Measurements from ENCODE around the gene MAST4. TPM values are rescaled to one million over a fixed set of nuclear protein-coding genes. Genes with fewer than 3 reads are reported as not detected.
A peak's percentile ranks its signal among the peaks of the same experiment; 100 is the strongest.

The MAST4 gene
- total and polyA plus RNA-seq, 2 of the 13 experiments (the other 11 are each of a cell fraction or from before 2014, with no cell fraction given) = 3.4 to 3.7 TPM

GRCh38 chr5:67094476-67095300, 498.5 kb downstream of the MAST4 start (continued):
- TF ChIP-seq SALL2 (CRISPR knock-in tag; IDR thresholded peaks at IDR 0.05) (0 out of 2 replicates have a peak, but pooled peaks have one; percentile 8), ZNF367 (CRISPR knock-in tag; IDR thresholded peaks at IDR 0.05; ENCODE audit: borderline replicate concordance) (no peak), GZF1 (CRISPR knock-in tag; IDR thresholded peaks at IDR 0.05) (no peak), ADNP (CRISPR knock-in tag; IDR thresholded peaks at IDR 0.05) (no peak), MTA1 (CRISPR knock-in tag; IDR thresholded peaks at IDR 0.05; ENCODE audit: borderline replicate concordance) (no peak), ZBTB20 (CRISPR knock-in tag; IDR thresholded peaks at IDR 0.05; ENCODE audit: borderline replicate concordance, low read depth) (no peak), ZNF274 (CRISPR knock-in tag; IDR thresholded peaks at IDR 0.05) (no peak), IKZF4 (CRISPR knock-in tag; IDR thresholded peaks at IDR 0.05; ENCODE audit: borderline replicate concordance, low read depth, not compliant biosample characterization) (no peak), PHB2 (IDR thresholded peaks at IDR 0.05; ENCODE audit: partially characterized antibody) (no peak), ZBTB4 (CRISPR knock-in tag; IDR thresholded peaks at IDR 0.05; ENCODE audit: borderline replicate concordance) (no peak), LBX2 (CRISPR knock-in tag; IDR thresholded peaks at IDR 0.05; ENCODE audit: borderline replicate concordance) (no peak), TEAD2 (CRISPR knock-in tag; IDR thresholded peaks at IDR 0.05) (no peak), ZNF251 (CRISPR knock-in tag; IDR thresholded peaks at IDR 0.05) (no peak), ZNF331 (CRISPR knock-in tag; IDR thresholded peaks at IDR 0.05) (0 out of 2 replicates have a peak, but pooled peaks have one; percentile 17), MED1 (CRISPR knock-in tag; IDR thresholded peaks at IDR 0.05) (no peak), MAFK (conservative IDR thresholded peaks at IDR 0.05 in 1 of 2, IDR thresholded peaks at IDR 0.05 in 1 of 2; ENCODE audit: low read length in 2 of 2) (peak in 1 of 2 experiments; percentile 73; a peak in 3 of 4 replicates), JUND (CRISPR knock-in tag; IDR thresholded peaks at IDR 0.05) (no peak)
- TF ChIP-seq, protein P1, sequence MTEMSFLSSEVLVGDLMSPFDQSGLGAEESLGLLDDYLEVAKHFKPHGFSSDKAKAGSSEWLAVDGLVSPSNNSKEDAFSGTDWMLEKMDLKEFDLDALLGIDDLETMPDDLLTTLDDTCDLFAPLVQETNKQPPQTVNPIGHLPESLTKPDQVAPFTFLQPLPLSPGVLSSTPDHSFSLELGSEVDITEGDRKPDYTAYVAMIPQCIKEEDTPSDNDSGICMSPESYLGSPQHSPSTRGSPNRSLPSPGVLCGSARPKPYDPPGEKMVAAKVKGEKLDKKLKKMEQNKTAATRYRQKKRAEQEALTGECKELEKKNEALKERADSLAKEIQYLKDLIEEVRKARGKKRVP (CRISPR knock-in tag; IDR thresholded peaks at IDR 0.05) = no peak; a peak in 1 of 4 replicates
- TF ChIP-seq, protein P2, sequence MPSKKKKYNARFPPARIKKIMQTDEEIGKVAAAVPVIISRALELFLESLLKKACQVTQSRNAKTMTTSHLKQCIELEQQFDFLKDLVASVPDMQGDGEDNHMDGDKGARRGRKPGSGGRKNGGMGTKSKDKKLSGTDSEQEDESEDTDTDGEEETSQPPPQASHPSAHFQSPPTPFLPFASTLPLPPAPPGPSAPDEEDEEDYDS (CRISPR knock-in tag; IDR thresholded peaks at IDR 0.05) = no peak
- TF ChIP-seq, protein P3, sequence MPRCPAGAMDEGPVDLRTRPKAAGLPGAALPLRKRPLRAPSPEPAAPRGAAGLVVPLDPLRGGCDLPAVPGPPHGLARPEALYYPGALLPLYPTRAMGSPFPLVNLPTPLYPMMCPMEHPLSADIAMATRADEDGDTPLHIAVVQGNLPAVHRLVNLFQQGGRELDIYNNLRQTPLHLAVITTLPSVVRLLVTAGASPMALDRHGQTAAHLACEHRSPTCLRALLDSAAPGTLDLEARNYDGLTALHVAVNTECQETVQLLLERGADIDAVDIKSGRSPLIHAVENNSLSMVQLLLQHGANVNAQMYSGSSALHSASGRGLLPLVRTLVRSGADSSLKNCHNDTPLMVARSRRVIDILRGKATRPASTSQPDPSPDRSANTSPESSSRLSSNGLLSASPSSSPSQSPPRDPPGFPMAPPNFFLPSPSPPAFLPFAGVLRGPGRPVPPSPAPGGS (CRISPR knock-in tag; IDR thresholded peaks at IDR 0.05) = no peak

Measured in HepG2 (cell line).